ENCODE data around the gene KCNMB2.

KCNMB2 gene

DNA sequence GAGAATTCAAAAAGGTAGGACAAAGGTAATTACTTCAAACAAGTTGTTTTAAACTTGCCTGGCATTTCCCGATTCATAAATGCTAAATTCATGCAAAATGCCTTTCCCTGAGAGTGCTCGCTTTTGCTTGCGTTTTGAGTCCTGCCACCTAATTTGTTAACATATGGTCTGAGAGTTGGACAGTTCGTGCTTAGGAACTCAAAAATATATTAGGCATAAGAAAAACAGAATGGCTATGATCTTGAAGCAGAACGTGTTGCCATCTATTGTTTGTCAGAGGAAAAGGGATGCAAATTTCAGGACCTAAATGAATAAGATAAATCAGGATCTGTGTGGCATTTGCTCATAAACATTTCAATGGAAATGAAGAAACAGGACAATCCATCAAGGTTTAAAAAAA lies 339.6 kb downstream of the KCNMB2 start:
- POLR2A ChIA-PET = no interaction called here
- DNase-seq (ENCODE audit: extremely low spot score) = no peak
- TF ChIP-seq ZNF384 (IDR thresholded peaks at IDR 0.05) (no peak), BHLHE40 (IDR thresholded peaks at IDR 0.05; ENCODE audit: borderline replicate concordance) (no peak), ELF4 (IDR thresholded peaks at IDR 0.05) (no peak), FOXM1 (IDR thresholded peaks at IDR 0.05; ENCODE audit: borderline replicate concordance) (no peak), NFRKB (IDR thresholded peaks at IDR 0.05) (no peak)
- CTCF ChIA-PET = interaction anchor here (0.5 kb wide), 1 partner anchor 88 kb away, joined by 3 read pairs; no protein-coding TSS in a partner anchor

DNA sequence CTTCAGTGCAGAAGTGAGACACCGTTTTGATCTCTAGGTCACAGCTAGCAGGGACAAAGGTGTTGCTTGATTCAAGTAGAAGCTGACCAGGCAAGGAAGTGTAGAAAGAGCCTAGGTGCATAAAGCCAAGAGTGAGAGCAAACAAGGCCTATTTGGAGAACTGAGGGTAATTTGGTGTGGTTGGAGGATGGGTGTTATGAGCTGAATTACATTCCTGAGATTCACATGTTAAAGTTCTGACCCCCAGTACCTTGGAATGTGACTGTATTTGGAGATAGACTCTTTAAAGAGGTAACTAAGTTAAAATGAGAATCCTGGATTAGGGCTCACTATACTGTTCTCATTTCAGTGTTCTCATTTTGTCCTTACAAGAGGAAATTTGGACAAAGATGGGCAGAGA lies 344.0 kb downstream of the KCNMB2 start:
- POLR2A ChIA-PET = no interaction called here
- CTCF ChIA-PET = no interaction called here
- no peak for TF ChIP-seq FOXK2 (IDR thresholded peaks at IDR 0.05)
- no peak for TF ChIP-seq SP1 (IDR thresholded peaks at IDR 0.05)
- no peak for TF ChIP-seq LEF1 (IDR thresholded peaks at IDR 0.05; ENCODE audit: borderline replicate concordance)
- TF ChIP-seq BHLHE40 (IDR thresholded peaks at IDR 0.05; ENCODE audit: borderline replicate concordance) = no peak
- TF ChIP-seq FOXM1 (IDR thresholded peaks at IDR 0.05; ENCODE audit: borderline replicate concordance) = no peak
- TF ChIP-seq ARNT (IDR thresholded peaks at IDR 0.05) = no peak
- TF ChIP-seq, protein P1, sequence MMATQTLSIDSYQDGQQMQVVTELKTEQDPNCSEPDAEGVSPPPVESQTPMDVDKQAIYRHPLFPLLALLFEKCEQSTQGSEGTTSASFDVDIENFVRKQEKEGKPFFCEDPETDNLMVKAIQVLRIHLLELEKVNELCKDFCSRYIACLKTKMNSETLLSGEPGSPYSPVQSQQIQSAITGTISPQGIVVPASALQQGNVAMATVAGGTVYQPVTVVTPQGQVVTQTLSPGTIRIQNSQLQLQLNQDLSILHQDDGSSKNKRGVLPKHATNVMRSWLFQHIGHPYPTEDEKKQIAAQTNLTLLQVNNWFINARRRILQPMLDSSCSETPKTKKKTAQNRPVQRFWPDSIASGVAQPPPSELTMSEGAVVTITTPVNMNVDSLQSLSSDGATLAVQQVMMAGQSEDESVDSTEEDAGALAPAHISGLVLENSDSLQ (IDR thresholded peaks at IDR 0.05) = no peak
- TF ChIP-seq L3MBTL2 (conservative IDR thresholded peaks at IDR 0.05) = no peak
- no peak for TF ChIP-seq FOXA1 (IDR thresholded peaks at IDR 0.05)
- no peak for TF ChIP-seq HDGF (IDR thresholded peaks at IDR 0.05; ENCODE audit: borderline replicate concordance)
- TF ChIP-seq CTBP1 (IDR thresholded peaks at IDR 0.05; ENCODE audit: borderline replicate concordance) = no peak
- no peak for DNase-seq (ENCODE audit: extremely low spot score)

Measured in HEK293T (cell line).